GM12873 (cell line): Measurements from ENCODE around the gene CYP19A1.

ENCODE experiments used
- TF ChIP-seq, protein P1 (sequence below): IDR thresholded peaks from 2 replicates; pipeline ENCODE4 v1.5.1; 2012; ENCODE audit warnings: low read depth, mild to moderate bottlenecking, moderate library complexity, low read length, control low read depth; ENCODE audit not compliant: insufficient read depth; ENCODE audit errors: missing control alignments

The CYP19A1 gene

DNA sequence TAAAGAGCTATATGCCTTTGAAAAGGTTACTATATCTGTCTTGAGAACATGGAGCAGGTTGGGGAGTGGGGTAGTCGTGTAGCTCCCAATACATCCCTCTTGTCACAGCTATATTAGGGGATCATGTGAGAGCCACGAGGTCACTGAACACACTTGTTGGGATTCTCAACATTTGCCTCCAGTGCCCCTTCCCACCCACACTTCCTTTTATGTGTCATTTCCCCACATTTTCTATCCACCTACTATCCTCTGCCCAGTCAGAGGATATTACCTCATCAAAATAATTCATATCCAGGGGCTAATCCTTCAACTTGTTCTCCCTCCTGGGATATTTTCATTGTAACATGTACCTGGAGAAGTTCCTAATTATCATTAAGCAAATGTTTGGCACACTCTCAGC, 85.0 kb downstream of the CYP19A1 start:
- TF ChIP-seq, protein P1, sequence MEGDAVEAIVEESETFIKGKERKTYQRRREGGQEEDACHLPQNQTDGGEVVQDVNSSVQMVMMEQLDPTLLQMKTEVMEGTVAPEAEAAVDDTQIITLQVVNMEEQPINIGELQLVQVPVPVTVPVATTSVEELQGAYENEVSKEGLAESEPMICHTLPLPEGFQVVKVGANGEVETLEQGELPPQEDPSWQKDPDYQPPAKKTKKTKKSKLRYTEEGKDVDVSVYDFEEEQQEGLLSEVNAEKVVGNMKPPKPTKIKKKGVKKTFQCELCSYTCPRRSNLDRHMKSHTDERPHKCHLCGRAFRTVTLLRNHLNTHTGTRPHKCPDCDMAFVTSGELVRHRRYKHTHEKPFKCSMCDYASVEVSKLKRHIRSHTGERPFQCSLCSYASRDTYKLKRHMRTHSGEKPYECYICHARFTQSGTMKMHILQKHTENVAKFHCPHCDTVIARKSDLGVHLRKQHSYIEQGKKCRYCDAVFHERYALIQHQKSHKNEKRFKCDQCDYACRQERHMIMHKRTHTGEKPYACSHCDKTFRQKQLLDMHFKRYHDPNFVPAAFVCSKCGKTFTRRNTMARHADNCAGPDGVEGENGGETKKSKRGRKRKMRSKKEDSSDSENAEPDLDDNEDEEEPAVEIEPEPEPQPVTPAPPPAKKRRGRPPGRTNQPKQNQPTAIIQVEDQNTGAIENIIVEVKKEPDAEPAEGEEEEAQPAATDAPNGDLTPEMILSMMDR: no peak

DNA sequence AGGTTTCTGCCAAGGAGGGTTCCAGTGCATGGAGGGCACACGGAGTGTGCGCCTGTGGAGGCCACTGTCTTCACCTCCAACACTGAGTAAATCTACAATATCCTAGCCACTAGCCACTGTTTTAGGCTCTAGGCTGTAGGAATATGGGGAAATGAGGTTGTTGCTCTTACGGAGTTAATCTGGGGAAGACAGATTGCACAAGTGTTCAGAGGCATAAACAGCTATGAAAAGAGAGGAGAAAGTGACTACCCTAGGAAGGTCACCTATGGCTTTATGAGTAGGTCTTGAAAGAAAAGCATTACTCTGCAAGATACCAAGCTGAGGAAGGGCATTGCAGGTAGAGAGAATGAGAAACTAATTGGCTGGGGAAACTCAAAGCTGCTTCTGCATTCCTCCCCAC, 85.7 kb downstream of the CYP19A1 start:
- TF ChIP-seq, protein P1: no peak

DNA sequence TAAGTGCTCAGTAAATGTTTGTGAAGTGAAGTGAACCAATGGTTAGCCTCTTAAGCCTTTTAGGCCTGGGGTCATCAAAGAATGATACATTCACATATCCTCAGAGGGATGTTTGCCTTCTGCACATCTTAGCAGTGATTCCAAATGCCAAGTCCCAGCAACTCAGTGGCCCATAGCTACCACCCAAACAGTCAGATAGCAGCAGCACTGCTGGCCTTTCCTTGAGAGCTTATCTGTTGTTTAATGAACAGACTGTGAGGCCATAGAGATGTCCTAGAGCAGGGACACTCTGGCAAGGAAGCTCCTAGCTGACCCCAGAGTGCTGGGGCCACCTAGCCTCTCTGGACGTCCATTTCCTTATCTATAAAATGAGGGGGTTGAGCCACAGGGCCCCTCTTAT, 86.8 kb downstream of the CYP19A1 start:
- TF ChIP-seq, protein P1: no peak

DNA sequence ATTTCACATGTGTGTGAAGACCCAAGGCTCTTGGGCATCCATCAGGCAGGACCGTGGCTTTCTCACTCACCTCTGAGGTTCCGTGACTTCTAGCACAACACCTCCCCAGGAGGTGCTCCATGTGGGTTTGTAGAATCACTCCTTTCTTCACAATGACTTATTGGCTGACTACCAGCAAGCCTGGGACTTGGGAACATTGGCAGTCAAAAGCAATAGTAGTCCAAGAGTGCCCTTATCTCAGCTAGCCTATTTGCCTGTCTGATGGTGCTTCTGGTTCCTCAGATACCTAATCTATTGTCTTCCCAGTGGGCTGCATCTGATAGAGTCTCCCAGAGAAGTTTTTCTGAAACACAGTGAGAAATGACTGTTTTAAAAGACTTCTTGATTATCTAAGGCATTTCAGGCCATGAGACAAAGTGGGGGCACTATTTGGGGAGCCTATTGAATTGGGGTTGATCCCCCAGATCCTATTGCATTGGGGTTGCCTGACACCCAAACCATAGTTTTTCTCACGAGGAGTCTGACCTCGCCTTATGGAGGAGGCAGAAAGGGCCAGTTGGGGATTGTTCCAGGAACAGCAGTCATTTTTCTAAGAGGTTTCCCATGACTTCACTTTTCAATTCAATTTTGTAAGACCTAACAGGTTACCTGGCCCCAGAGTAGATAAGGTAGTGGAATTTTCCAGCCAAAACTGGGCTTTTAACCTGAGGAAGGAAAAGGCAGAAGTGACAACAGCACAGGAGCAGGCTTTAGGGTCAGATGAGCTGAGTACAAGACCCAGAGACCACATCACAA, 88.0 kb downstream of the CYP19A1 start:
- TF ChIP-seq, protein P1: no peak

DNA sequence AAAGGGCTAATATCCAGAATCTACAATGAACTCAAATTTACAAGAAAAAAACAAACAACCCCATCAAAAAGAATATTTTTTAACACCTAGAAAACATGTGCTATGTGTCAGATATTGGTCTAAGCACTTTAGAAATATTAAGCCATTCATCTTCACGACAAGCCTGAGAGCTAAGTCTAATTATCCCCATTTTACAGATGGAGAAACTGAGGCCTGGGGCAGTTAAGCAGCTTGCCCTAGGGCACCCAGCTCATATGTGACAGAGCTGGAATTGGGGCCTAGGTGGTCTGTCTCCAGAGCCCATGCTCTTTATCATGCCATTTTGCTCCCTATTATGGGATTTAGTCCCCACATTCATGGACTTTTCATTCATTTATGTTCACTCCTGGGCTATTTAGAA, 92.8 kb downstream of the CYP19A1 start:
- TF ChIP-seq, protein P1: no peak

DNA sequence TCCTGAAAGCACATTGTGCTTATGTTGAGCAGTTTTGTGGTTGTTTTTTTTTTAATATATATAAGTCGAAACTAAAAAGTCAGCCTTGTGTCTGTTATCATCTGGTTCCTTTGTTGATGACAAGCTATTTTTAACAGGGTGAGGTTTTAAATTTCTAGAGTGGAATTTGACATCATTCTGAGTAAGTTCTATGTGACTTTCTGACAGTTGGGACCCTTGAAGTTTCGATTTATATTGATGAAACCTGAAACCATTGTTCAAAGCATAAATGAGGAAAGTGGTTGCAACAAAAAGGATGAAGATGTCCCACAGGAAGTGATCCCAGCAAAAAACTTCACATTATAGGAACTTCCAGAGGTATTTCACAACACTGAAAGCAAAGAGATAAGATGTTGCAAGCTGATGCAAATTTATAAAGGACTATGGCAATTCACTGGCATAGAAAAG, 94.0 kb downstream of the CYP19A1 start:
- TF ChIP-seq, protein P1: no peak

DNA sequence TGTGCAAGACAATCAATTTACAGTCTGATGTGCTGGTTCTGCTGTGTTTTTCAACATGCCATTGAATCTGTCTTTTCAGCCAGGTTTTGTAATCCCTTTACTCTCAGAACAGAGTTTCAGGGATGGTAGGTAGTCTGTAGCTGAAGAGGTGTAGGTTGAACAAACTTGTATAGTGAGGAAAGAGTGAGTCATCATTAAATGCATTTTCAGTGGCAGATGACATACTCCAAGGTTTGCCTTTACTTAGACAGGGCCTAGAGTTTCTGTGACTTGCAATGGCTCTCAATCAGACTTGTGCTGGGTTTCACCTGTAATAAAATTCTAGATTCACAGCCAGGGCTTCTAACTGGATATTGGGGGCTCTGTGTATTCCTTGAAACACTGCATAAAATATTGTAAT, 94.6 kb downstream of the CYP19A1 start:
- TF ChIP-seq, protein P1: no peak
